Mesendoderm (in vitro differentiated cells): ENCODE measurements around the gene ABCB4.

Experiments
- DNase-seq: peaks from one replicate; pipeline ENCODE4 v3.0.0; 2013
- H2AK5ac ChIP-seq: 2 replicates; pipeline ENCODE4 v1.6.1; 2013; ENCODE audit warnings: low read length, inconsistent platforms
- H2BK120ac ChIP-seq: 2 replicates; pipeline ENCODE4 v1.6.1; 2013; ENCODE audit warnings: low read depth, mild to moderate bottlenecking, low read length, moderate library complexity, mixed read lengths
- H2BK15ac ChIP-seq: replicated peaks from 2 replicates; pipeline ENCODE4 v1.6.1; 2013; ENCODE audit warnings: low read depth, mild to moderate bottlenecking, moderate library complexity
- H2BK5ac ChIP-seq: 2 replicates; pipeline ENCODE4 v1.6.1; 2013; ENCODE audit warnings: low read length, inconsistent platforms
- H3K18ac ChIP-seq: 2 replicates; pipeline ENCODE4 v1.6.1; 2013; ENCODE audit warnings: mild to moderate bottlenecking, low read length, mixed read lengths
- H3K23ac ChIP-seq: one replicate; pipeline ENCODE4 v1.6.1; 2013; ENCODE audit warnings: low read length
- H3K27ac ChIP-seq: 2 replicates; pipeline ENCODE4 v1.5.1; 2013; ENCODE audit warnings: low read depth, mild to moderate bottlenecking, inconsistent platforms, low read length, moderate library complexity
- H3K27me3 ChIP-seq: 2 replicates; pipeline ENCODE4 v1.6.1; 2013; ENCODE audit warnings: low read length, control low read depth, mild to moderate bottlenecking, inconsistent platforms; ENCODE audit not compliant: insufficient read depth, poor library complexity
- H3K36me3 ChIP-seq: 2 replicates; pipeline ENCODE4 v1.6.1; 2013; ENCODE audit warnings: low read length, inconsistent platforms; ENCODE audit not compliant: control insufficient read depth, insufficient read depth
- H3K4ac ChIP-seq: one replicate; pipeline ENCODE4 v1.6.1; 2013; ENCODE audit warnings: low read depth, mild to moderate bottlenecking, low read length, moderate library complexity
- H3K4me1 ChIP-seq: 2 replicates; pipeline ENCODE4 v1.6.1; 2013; ENCODE audit warnings: low read depth, low read length, inconsistent platforms; ENCODE audit not compliant: control insufficient read depth
- H3K4me2 ChIP-seq: 2 replicates; pipeline ENCODE4 v1.6.1; 2013; ENCODE audit warnings: low read length
- H3K4me3 ChIP-seq: 2 replicates; pipeline ENCODE4 v1.5.1; 2013; ENCODE audit warnings: mild to moderate bottlenecking, low read length
- H3K56ac ChIP-seq: one replicate; pipeline ENCODE4 v1.6.1; 2013; ENCODE audit warnings: low read length
- H3K79me1 ChIP-seq: 2 replicates; pipeline ENCODE4 v1.6.1; 2013; ENCODE audit warnings: low read length, inconsistent platforms
- H3K79me2 ChIP-seq: 2 replicates; pipeline ENCODE4 v1.6.1; 2013; ENCODE audit warnings: mild to moderate bottlenecking, low read length; ENCODE audit not compliant: control insufficient read depth, insufficient read depth
- H3K9ac ChIP-seq: 2 replicates; pipeline ENCODE4 v1.6.1; 2013; ENCODE audit warnings: low read length, inconsistent platforms
- H4K5ac ChIP-seq: one replicate; pipeline ENCODE4 v1.6.1; 2013; ENCODE audit warnings: low read length
- H4K8ac ChIP-seq: one replicate; pipeline ENCODE4 v1.6.1; 2013; ENCODE audit warnings: low read depth, mild to moderate bottlenecking, control low read depth, low read length, moderate library complexity
- WGBS: extraction: QIAGEN DNeasy Blood & Tissue Kit; methylation state at CpG from one replicate; pipeline ENCODE4 v1.1.7; 2013; ENCODE audit warnings: low lambda C conversion rate, missing lambda C conversion rate; ENCODE audit not compliant: insufficient coverage; ENCODE audit errors: extremely low coverage; 5-methylcytosine and 5-hydroxymethylcytosine counted together

ABCB4 gene

DNA sequence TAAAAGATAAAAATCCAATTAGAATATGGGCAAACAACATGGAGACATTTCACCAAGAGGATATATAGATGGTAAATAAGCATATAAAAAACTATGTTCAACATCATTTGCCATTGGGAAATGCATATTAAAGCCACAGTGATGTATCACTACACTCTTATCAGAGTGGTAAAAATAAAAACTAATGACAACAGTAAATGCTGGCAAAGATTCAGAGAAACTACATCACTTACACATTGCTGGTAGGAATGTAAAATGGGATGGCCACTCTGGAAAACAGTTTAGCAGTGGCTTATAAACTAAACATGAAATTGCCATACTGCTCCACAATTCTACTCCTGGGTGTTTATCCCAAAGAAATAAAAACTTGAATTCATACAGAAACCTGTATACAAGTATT is 70.8 kb downstream of the ABCB4 start:
- Histone ChIP-seq H3K23ac (no peak overlapping the region), H3K56ac (no peak overlapping the region), H3K4me3 (no peak overlapping the region), H2BK5ac (no peak overlapping the region), H3K27me3 (no peaks in the 10 kb centered on the region), H2AK5ac (no peak overlapping the region), H2BK120ac (no peak overlapping the region), H2BK15ac (no peak overlapping the region), H4K8ac (no peak overlapping the region), H3K79me1 (no peaks in the 10 kb centered on the region), H3K36me3 (no peaks in the 10 kb centered on the region), H3K4me1 (no peaks in the 10 kb centered on the region), H3K79me2 (no peaks in the 10 kb centered on the region), H3K27ac (no peak overlapping the region), H3K9ac (no peak overlapping the region), H3K4me2 (no peak overlapping the region), H3K4ac (no peak overlapping the region), H3K18ac (no peak overlapping the region), H4K5ac (no peak overlapping the region)
- no peak for DNase-seq

- Histone ChIP-seq H2BK15ac (no peak overlapping the region), H3K79me2 (no peaks in the 10 kb centered on the region), H3K79me1 (no peaks in the 10 kb centered on the region), H3K36me3 (no peaks in the 10 kb centered on the region), H3K4ac (no peak overlapping the region), H3K4me1 (peaks cover 2% of the 10 kb centered on the region), H3K56ac (no peak overlapping the region), H3K18ac (no peak overlapping the region), H3K9ac (no peak overlapping the region), H2BK5ac (no peak overlapping the region), H3K27me3 (no peaks in the 10 kb centered on the region), H2AK5ac (no peak overlapping the region), H3K23ac (no peak overlapping the region), H2BK120ac (no peak overlapping the region), H4K5ac (no peak overlapping the region), H3K4me3 (no peak overlapping the region), H3K27ac (no peak overlapping the region), H3K4me2 (no peak overlapping the region), H4K8ac (no peak overlapping the region)
- no CpG with 5 or more reads among the region's 2 CpGs for WGBS
- no peak for DNase-seq
Observed at GRCh38 chr7:87398446-87398845, 77.0 kb downstream of the ABCB4 start.

DNA sequence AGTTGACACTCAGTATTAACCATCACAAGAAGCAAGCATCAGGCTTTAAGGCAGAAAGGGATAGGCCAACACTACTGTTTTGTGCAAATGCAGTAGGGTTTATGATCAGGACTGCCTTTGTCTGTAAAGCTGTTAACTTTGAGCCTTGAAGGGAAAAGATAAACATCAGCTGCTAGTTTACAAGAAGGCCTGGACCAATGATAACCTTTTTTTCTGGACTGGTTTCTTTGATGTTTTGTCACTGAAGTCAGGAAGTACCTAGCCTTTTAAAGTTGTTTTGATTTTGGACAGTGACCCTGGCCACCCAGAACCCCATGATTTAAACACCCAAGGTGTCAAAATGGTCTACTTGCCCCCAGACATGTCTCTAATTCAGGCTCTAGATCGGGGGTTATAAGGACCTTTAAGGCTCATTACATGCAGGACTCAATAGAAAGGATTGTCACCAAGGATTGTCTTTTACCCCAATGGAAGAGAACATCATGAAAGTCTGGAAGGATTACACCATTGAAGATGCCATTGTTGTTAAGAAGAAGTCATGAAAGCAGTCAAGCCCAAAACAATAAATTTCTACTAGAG is 79.9 kb downstream of the ABCB4 start:
- H3K4ac ChIP-seq = no peak overlapping the region
- peaks cover 2% of the 10 kb centered on the region for H3K4me1 ChIP-seq
- H3K36me3 ChIP-seq = no peaks in the 10 kb centered on the region
- no peak overlapping the region for H2BK5ac ChIP-seq
- DNase-seq = no peak
- WGBS = no CpG with 5 or more reads among the region's 1 CpG
- no peak overlapping the region for H3K56ac ChIP-seq
- no peaks in the 10 kb centered on the region for H3K79me1 ChIP-seq
- H3K23ac ChIP-seq = no peak overlapping the region
- H3K9ac ChIP-seq = no peak overlapping the region
- no peak overlapping the region for H3K18ac ChIP-seq
- H3K27me3 ChIP-seq = no peaks in the 10 kb centered on the region
- no peak overlapping the region for H3K27ac ChIP-seq
- H4K5ac ChIP-seq = no peak overlapping the region
- no peak overlapping the region for H3K4me2 ChIP-seq
- H2BK120ac ChIP-seq = no peak overlapping the region
- H4K8ac ChIP-seq = no peak overlapping the region
- no peaks in the 10 kb centered on the region for H3K79me2 ChIP-seq
- H2BK15ac ChIP-seq = no peak overlapping the region
- H2AK5ac ChIP-seq = no peak overlapping the region
- H3K4me3 ChIP-seq = no peak overlapping the region

GRCh38 chr7:87391020-87391701 is 84.3 kb downstream of the ABCB4 start:
- no peaks in the 10 kb centered on the region for H3K27me3 ChIP-seq
- H3K4ac ChIP-seq = no peak overlapping the region
- H3K9ac ChIP-seq = no peak overlapping the region
- H3K36me3 ChIP-seq = no peaks in the 10 kb centered on the region
- H4K5ac ChIP-seq = no peak overlapping the region
- H2AK5ac ChIP-seq = no peak overlapping the region
- no peak overlapping the region for H2BK5ac ChIP-seq
- no peak for DNase-seq
- H3K79me2 ChIP-seq = no peaks in the 10 kb centered on the region
- no peaks in the 10 kb centered on the region for H3K79me1 ChIP-seq
- no peak overlapping the region for H2BK120ac ChIP-seq
- H3K27ac ChIP-seq = no peak overlapping the region
- H3K23ac ChIP-seq = no peak overlapping the region
- no peak overlapping the region for H3K56ac ChIP-seq
- no peak overlapping the region for H2BK15ac ChIP-seq
- no peak overlapping the region for H3K18ac ChIP-seq
- H3K4me1 ChIP-seq = no peaks in the 10 kb centered on the region
- H4K8ac ChIP-seq = no peak overlapping the region
- no peak overlapping the region for H3K4me2 ChIP-seq
- no peak overlapping the region for H3K4me3 ChIP-seq
- WGBS = no CpG with 5 or more reads among the region's 8 CpGs

DNA sequence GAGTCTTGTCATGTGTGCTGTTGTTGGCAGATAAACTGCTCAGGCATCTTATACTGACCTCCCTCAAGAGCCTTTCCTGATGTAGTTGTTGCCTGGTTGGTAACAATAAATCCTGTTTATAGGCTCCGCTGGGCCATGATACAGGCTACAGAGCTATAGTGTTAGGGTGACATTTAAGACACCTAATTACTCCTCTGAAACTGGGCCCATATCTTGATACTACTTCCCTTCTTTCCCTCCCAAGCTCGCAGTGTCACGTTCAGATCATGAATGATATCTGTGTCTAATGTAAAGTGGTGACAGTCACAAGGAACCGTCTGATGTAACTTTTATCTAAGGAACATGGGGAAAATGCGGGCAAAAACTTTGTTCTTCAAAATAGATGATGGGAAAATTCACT is 94.6 kb downstream of the ABCB4 start:
- no peaks in the 10 kb centered on the region for H3K79me2 ChIP-seq
- DNase-seq = no peak
- no peak overlapping the region for H3K18ac ChIP-seq
- WGBS = no CpG with 5 or more reads among the region's 5 CpGs
- no peak overlapping the region for H4K8ac ChIP-seq
- no peaks in the 10 kb centered on the region for H3K4me1 ChIP-seq
- no peak overlapping the region for H3K9ac ChIP-seq
- no peak overlapping the region for H2BK5ac ChIP-seq
- H2AK5ac ChIP-seq = no peak overlapping the region
- H3K4me3 ChIP-seq = no peak overlapping the region
- H3K23ac ChIP-seq = no peak overlapping the region
- H3K36me3 ChIP-seq = no peaks in the 10 kb centered on the region
- no peak overlapping the region for H3K4ac ChIP-seq
- H3K56ac ChIP-seq = no peak overlapping the region
- no peaks in the 10 kb centered on the region for H3K27me3 ChIP-seq
- H2BK15ac ChIP-seq = no peak overlapping the region
- H3K79me1 ChIP-seq = no peaks in the 10 kb centered on the region
- no peak overlapping the region for H3K27ac ChIP-seq
- H2BK120ac ChIP-seq = no peak overlapping the region
- H4K5ac ChIP-seq = no peak overlapping the region
- no peak overlapping the region for H3K4me2 ChIP-seq
